Stimulated activated CD8-positive, alpha-beta memory T cell treated with anti-CD3 and anti-CD28 coated beads, Interleukin-4, amount 100 ng/mL, for 24 hours (primary cell): Measurements from ENCODE around the gene KRTAP25-1.

Source experiments
- DNase-seq: peaks from one replicate; pipeline ENCODE4 v3.0.0-alpha.2; 2020; ENCODE audit warnings: low read depth

The KRTAP25-1 gene, protein sequence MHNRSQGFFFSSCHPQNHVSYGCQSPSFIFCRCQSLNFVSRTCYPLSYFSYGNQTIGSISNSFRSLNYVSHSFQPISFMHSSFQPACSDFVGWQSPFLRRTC

DNA sequence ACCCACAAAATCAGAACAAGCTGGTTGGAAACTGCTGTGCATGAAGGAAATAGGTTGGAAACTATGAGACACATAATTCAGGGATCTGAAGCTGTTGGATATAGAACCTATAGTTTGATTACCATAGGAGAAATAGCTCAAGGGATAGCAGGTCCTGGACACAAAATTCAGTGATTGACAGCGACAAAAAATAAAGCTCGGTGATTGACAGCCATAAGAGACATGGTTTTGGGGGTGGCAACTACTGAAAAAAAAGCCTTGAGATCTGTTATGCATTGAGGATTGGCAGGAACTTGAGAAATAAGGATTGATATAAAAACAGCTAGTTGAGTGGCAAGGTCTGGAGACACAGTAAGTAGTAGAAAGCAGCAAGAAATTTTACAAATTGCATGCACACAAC is at the start of gene KRTAP25-1:
Gene KRTAP25-1, minus strand, starts transcription at position 300 of the 400 bp plus-strand sequence. Its CDS starts 24 bp downstream, at position 276.
- no peak for DNase-seq

DNA sequence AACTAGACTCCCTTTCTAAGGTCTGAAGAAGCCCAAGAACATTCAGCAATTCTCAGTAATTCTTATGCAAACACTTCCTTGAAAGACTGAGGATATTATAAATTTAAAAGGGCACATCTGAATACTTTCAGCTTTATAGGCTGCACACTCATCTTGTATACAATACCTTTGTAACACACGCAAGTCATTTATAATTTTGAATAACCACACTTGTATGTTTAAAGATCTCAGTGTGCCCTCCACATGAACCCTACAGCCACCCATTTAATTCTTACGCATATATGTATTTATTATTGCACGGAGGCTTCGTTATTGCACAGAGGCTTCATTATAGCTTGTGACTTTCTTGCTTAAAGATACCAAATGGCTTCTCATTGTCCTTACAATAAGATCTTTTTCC is 49.4 kb upstream of the KRTAP25-1 start:
- DNase-seq: no peak

- DNase-seq: no peak
These were observed 48.5 kb upstream of the KRTAP25-1 start for GRCh38 chr21:30337772-30338171.

GRCh38 chr21:30337276-30337744 is 48.0 kb upstream of the KRTAP25-1 start, which contains the start of gene KRTAP27-1:
Gene KRTAP27-1 (minus strand): TSS chr21:30337694. CDS start chr21:30337668, 26 bp downstream.
- DNase-seq: no peak

GRCh38 chr21:30336596-30336995 is 47.3 kb upstream of the KRTAP25-1 start:
- no peak for DNase-seq

DNA sequence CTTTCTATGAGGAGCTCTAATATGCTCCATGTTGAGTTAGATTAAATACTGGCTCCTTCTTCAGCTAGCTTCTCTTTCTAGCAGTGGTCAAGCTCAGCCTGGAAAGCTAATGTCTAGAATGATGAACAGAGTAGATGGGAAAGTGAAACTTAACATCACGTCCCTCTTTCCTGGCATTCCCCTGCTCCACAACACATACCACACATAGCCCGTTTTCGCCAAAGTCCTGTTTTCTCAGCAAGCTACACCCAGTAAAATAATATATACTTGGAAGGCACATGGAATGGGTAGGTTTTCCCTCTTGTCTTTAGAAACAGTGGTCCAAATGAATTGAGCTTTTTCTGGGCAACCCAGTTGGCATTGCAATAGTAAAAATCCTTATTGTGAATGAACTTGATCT is 44.4 kb upstream of the KRTAP25-1 start:
- no peak for DNase-seq

DNA sequence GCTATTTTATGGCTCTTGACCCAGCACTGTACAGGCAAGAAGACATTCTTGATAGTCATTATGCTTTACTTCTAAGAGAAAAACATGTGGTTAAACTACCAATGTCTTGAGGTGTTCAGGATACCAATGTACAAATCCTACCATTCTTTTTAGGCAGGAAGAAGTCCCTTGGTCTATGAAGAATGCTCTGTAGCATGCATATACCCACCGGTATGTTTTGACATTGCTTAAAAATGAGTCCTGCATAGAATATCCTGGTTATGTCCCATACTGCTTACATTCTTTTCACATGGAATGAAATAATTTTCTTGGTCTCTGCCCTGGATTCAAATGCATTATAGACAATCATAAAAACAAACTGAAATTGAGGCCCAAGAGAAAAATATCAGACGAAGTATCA is 43.4 kb upstream of the KRTAP25-1 start:
- no peak for DNase-seq

DNA sequence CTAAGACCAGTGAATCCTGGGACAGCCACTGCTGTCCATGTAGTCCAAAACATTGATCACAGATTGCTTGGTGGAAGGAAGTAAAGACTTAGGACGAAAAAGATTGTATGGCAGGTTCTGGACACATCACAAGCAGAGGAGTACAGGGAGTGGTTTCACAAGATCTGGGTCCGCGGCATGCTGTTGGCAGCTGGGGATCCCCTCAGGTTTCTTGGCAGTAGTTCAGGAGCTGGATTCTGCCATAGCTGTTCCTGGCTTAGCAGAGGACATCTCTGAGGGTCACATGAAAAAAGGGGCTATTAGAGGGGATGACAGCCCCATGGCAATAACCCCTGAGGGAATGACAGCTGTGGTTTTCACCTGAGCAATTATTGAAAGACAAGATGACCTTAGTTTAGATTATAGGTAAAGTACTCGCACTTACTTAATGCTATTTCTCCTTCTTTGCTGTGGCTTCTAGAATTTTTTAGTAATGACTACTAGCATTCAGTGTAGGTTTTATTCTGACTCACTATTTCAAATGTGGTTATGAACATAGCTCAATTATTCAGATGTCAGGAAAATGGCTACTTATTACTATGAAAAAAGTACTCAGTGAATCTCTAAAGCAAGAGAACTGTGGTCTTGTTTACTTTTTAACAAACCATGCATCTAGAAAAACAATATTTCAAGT is 40.0 kb upstream of the KRTAP25-1 start:
- DNase-seq: no peak

- no peak for DNase-seq
These were observed 37.1 kb upstream of the KRTAP25-1 start for GRCh38 chr21:30326390-30326789.

GRCh38 chr21:30320215-30320614 is 30.9 kb upstream of the KRTAP25-1 start, which contains the start of gene KRTAP26-1:
Gene KRTAP26-1 (minus strand): TSS chr21:30320315. CDS start chr21:30320035, 280 bp downstream.
- DNase-seq: no peak

- DNase-seq: no peak
These were observed 26.4 kb upstream of the KRTAP25-1 start for GRCh38 chr21:30315701-30316100.

DNA sequence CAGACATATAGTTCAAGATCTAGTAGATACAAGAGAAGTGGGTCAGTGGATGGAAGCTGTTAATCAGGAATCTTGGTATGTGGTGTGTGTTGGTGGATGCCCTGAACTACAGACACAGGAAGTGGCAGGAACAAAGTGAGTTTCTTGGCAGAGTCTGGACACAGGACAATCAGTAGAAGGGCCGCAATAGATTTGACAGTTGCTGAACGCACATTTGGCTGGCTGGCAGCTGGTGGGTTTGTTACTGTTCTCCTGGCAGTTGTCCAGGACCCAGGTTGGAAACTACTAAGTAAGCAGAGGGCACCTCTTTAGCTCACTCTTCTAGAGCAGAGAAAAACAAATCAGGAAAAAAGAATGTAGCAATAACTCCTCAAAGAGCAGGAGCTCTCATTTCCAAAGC is 17.6 kb upstream of the KRTAP25-1 start:
- no peak for DNase-seq

- no peak for DNase-seq
These were observed 15.8 kb upstream of the KRTAP25-1 start for GRCh38 chr21:30305136-30305535.

GRCh38 chr21:30282850-30283249 is 6.5 kb downstream of the KRTAP25-1 start, which contains the start of gene KRTAP24-1:
Gene KRTAP24-1 (minus strand): TSS chr21:30282950. CDS start chr21:30282932, 18 bp downstream.
- no peak for DNase-seq

DNA sequence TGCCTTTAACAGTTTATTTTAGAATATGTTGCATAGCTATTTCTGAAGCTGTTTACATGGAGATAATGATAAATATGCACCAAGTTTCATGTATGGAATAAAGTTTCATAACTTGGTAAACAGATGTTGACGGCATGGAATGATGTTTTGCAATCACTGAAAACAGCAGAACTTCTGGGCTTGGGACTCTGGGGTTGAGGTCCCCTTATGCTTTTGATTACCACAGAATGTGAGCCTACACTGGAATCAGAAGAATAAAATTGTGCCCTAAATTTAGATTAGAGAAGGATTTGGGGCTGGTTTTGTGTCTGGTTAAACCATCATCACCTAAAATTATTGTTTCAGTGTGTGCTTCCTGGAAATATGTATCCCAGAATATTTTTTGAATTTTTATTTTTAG is 17.7 kb downstream of the KRTAP25-1 start:
- no peak for DNase-seq

DNA sequence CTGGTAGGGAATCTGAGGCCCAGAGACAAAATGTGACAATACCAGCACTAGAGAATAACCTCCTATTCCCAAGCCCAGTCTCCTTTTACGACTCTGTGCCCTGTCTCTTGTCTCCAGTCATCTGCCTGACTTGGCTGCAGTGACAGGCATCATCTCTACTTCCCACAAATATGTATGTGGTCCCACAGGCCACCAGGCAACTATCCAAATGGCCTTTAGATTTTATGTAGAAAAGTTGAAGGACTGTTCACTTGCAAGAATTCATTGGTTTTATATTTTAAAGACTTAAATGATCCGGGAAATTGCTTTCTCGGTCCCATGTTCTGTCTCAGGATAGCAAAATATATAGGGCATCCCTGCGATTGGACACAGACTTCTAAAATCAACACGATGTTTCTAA is 18.2 kb downstream of the KRTAP25-1 start:
- DNase-seq: no peak

- DNase-seq: no peak
These were observed 19.3 kb downstream of the KRTAP25-1 start for GRCh38 chr21:30269803-30270530.

DNA sequence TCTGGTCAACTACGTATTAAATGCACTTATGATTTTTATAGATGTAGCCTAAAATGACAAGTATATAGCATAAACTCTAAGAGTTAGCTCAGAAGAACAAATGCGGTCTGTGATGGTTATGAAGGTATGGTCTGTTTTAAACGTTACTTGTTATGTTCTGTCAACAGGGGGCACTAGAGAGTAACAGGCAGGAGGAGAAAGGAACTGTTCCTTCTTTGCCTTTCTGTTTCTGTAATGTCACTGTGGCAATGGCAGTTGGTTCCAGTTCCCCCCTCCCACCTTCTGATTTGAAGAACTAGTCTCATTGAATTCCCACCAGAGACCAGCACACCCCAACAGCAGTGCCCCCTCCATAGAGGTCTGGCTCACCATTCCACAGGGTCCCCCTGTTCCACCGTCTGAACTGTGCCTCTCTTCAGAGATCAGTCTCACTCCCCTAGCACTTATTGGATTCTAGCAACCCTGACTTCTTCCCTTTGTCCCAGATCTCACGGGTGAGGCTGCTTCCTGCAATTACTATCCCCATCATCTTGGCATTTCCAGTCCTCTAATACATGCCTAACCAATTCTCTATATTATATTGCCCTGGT is 20.6 kb downstream of the KRTAP25-1 start:
- DNase-seq: no peak

DNA sequence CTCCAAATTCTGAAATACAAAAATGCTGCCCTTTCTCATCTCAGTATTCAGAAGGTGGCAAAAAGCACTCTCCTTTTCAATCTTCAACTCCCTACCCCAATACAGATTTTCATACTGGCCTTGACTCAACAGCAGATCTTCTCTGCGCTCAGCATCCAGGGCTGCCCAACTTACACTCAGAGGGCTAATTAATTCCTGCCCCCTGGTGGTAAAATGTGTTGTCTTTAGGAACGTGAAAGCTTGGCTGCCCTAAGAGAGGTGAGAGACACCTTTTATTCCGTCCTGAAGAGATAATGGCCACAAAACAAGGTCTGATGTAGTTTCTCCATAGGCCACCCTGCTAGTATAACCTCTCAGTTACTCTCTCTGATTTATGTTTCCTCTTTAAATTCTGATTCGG is 31.5 kb downstream of the KRTAP25-1 start:
- no peak for DNase-seq

GRCh38 chr21:30256100-30256499 is 33.2 kb downstream of the KRTAP25-1 start:
- DNase-seq: no peak

DNA sequence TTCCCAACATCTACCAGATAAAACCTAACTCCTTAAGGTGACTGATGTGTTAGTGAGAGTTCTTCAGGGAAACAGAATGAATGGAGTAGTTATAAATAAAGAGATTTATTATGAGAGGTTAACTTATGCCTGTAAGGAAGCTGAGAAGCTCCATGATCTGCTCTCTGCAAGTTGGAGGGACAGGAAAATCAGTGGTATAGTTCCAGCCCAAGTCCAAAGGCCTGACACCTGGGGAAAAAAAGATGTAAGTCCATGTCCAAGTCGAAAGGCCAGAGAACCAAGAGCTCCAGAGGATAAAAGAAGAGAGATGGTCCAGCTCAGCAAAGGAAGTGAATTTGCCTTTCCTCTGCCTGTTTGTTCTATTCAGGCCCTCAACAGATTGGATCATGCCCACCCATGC is 33.6 kb downstream of the KRTAP25-1 start:
- DNase-seq: no peak

DNA sequence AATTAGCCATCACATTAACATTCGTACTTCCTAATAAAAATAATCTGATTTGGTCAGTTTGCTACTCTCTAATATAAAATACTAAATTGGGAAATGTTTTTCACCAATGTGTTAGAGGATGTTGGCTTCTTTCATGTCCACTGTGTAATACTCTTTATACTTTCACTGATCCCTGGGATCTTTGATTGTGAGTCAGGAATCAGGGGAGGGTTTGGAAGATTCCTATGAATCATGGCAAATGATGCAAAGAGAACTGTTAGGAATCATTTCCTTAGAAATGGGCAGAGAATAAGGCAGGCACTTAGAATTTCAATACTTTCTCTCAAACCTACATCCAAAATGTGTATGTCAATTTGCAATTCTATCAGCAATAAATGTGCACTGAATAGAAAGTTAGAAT is 37.5 kb downstream of the KRTAP25-1 start:
- no peak for DNase-seq

DNA sequence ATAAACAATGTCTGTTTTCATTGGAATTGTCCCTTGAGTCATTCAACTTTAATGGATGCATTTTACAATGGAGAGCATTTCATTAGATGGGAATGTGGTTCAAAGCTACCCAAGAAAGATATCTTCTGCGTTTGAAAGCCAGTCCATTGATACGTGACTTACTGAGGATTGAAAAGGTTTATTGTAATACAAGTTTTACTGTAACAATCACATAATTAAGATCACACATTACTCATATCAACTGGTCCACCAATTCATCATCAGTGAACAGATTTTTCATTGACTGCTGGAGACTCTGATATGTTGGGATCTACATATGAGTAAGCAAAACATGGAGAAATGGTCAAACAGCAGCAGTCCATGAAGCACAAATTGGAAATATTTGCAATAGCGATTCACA is 39.4 kb downstream of the KRTAP25-1 start:
- no peak for DNase-seq
